Measurements from ENCODE around the gene GAREM1.

Gene GAREM1

GRCh38 chr18:32310774-32311173 lies 159.9 kb downstream of the GAREM1 start:
- Histone ChIP-seq H4K20me1 (ENCODE audit: insufficient read depth, low read length) (no peaks in the 10 kb centered on the region), H3K9me3 (ENCODE audit: insufficient read depth, low read length, severe bottlenecking) (no peaks in the 10 kb centered on the region), H3K79me2 (ENCODE audit: insufficient read depth, low read length) (no peaks in the 10 kb centered on the region), H3K4me3 (ENCODE audit: low read depth in 1 of 2, low read length in 2 of 2) (no peak overlapping the region), H3K9ac (ENCODE audit: low read depth, low read length) (no peak overlapping the region), H3K27ac (ENCODE audit: low read length) (no peak overlapping the region), H3K4me2 (ENCODE audit: insufficient read depth, low read length) (no peak overlapping the region), H3K4me1 (ENCODE audit: insufficient read depth, low read length) (no peaks in the 10 kb centered on the region), H3K36me3 (ENCODE audit: insufficient read depth, low read length) (no peaks in the 10 kb centered on the region), H3K27me3 (ENCODE audit: insufficient read depth, low read length, poor library complexity) (no peaks in the 10 kb centered on the region), H2AFZ (ENCODE audit: low read depth, low read length) (no peak overlapping the region)
- ATAC-seq (ENCODE audit: insufficient read depth, low read depth) = no peak
- DNase-seq = no peak
- TF ChIP-seq EZH2 (IDR thresholded peaks at IDR 0.05; ENCODE audit: borderline replicate concordance, low read depth, low read length, severe bottlenecking) (no peak), CTCF (IDR thresholded peaks at IDR 0.05; ENCODE audit: borderline replicate concordance, extremely low read depth, low read length, poor library complexity, severe bottlenecking) (no peak)

GRCh38 chr18:32310101-32310500 lies 160.6 kb downstream of the GAREM1 start:
- Histone ChIP-seq H3K4me2 (ENCODE audit: insufficient read depth, low read length) (no peak overlapping the region), H4K20me1 (ENCODE audit: insufficient read depth, low read length) (no peaks in the 10 kb centered on the region), H2AFZ (ENCODE audit: low read depth, low read length) (no peak overlapping the region), H3K27ac (ENCODE audit: low read length) (no peak overlapping the region), H3K36me3 (ENCODE audit: insufficient read depth, low read length) (no peaks in the 10 kb centered on the region), H3K9me3 (ENCODE audit: insufficient read depth, low read length, severe bottlenecking) (no peaks in the 10 kb centered on the region), H3K9ac (ENCODE audit: low read depth, low read length) (no peak overlapping the region), H3K27me3 (ENCODE audit: insufficient read depth, low read length, poor library complexity) (no peaks in the 10 kb centered on the region), H3K4me1 (ENCODE audit: insufficient read depth, low read length) (no peaks in the 10 kb centered on the region), H3K4me3 (ENCODE audit: low read depth in 1 of 2, low read length in 2 of 2) (no peak overlapping the region), H3K79me2 (ENCODE audit: insufficient read depth, low read length) (no peaks in the 10 kb centered on the region)
- TF ChIP-seq CTCF (IDR thresholded peaks at IDR 0.05; ENCODE audit: borderline replicate concordance, extremely low read depth, low read length, poor library complexity, severe bottlenecking) = no peak
- TF ChIP-seq EZH2 (IDR thresholded peaks at IDR 0.05; ENCODE audit: borderline replicate concordance, low read depth, low read length, severe bottlenecking) = no peak
- DNase-seq (no peak), ATAC-seq (ENCODE audit: insufficient read depth, low read depth) (no peak)

- no peaks in the 10 kb centered on the region for H3K9me3 ChIP-seq (ENCODE audit: insufficient read depth, low read length, severe bottlenecking)
- H3K4me3 ChIP-seq (ENCODE audit: low read depth in 1 of 2, low read length in 2 of 2) = no peak overlapping the region
- TF ChIP-seq CTCF (IDR thresholded peaks at IDR 0.05; ENCODE audit: borderline replicate concordance, extremely low read depth, low read length, poor library complexity, severe bottlenecking) (no peak), EZH2 (IDR thresholded peaks at IDR 0.05; ENCODE audit: borderline replicate concordance, low read depth, low read length, severe bottlenecking) (no peak)
- H3K4me2 ChIP-seq (ENCODE audit: insufficient read depth, low read length) = no peak overlapping the region
- H3K36me3 ChIP-seq (ENCODE audit: insufficient read depth, low read length) = no peaks in the 10 kb centered on the region
- no peak overlapping the region for H3K27ac ChIP-seq (ENCODE audit: low read length)
- no peaks in the 10 kb centered on the region for H4K20me1 ChIP-seq (ENCODE audit: insufficient read depth, low read length)
- H2AFZ ChIP-seq (ENCODE audit: low read depth, low read length) = no peak overlapping the region
- H3K79me2 ChIP-seq (ENCODE audit: insufficient read depth, low read length) = no peaks in the 10 kb centered on the region
- no peak for ATAC-seq (ENCODE audit: insufficient read depth, low read depth)
- no peaks in the 10 kb centered on the region for H3K4me1 ChIP-seq (ENCODE audit: insufficient read depth, low read length)
- no peak overlapping the region for H3K9ac ChIP-seq (ENCODE audit: low read depth, low read length)
- H3K27me3 ChIP-seq (ENCODE audit: insufficient read depth, low read length, poor library complexity) = no peaks in the 10 kb centered on the region
- DNase-seq = no peak
These were observed 162.1 kb downstream of the GAREM1 start for GRCh38 chr18:32308493-32309120.

Measured in DND-41 (cell line).